ENCODE measurements around the gene TMEM244. TPM values are rescaled to one million over a fixed set of nuclear protein-coding genes. Genes with fewer than 3 reads are reported as not detected.
A peak's percentile ranks its signal among the peaks of the same experiment; 100 is the strongest.

The TMEM244 gene
- total and polyA plus RNA-seq, 9 of the 15 experiments (the other 6 are each of a cell fraction or from before 2014, with no cell fraction given), result not detected

- TF ChIP-seq, protein P1, sequence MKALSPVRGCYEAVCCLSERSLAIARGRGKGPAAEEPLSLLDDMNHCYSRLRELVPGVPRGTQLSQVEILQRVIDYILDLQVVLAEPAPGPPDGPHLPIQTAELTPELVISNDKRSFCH (CRISPR knock-in tag; IDR thresholded peaks at IDR 0.05), result no peak
- TF ChIP-seq, protein P1 (tag; IDR thresholded peaks at IDR 0.05), result no peak
- TF ChIP-seq ZNF165 (CRISPR knock-in tag; IDR thresholded peaks at IDR 0.05; ENCODE audit: borderline replicate concordance) (no peak), FOXA3 (CRISPR knock-in tag; conservative IDR thresholded peaks at IDR 0.05 in 1 of 2, IDR thresholded peaks at IDR 0.05 in 1 of 2) (0 out of 4 replicates have a peak, but pooled peaks of 1 of the 2 experiments have one; percentile 24), HNRNPK (IDR thresholded peaks at IDR 0.05; ENCODE audit: low read depth, low read length, poor library complexity, severe bottlenecking) (no peak), MIER1 (IDR thresholded peaks at IDR 0.05; ENCODE audit: low read depth) (no peak), IRF1 (CRISPR knock-in tag; IDR thresholded peaks at IDR 0.05; ENCODE audit: borderline replicate concordance) (no peak), USF2 (CRISPR knock-in tag; IDR thresholded peaks at IDR 0.05) (no peak), C11orf30 (IDR thresholded peaks at IDR 0.05; ENCODE audit: low read depth) (no peak), MTA3 (IDR thresholded peaks at IDR 0.05; ENCODE audit: borderline replicate concordance) (no peak), ZNF668 (CRISPR knock-in tag; IDR thresholded peaks at IDR 0.05) (no peak), SIN3A (IDR thresholded peaks at IDR 0.05; ENCODE audit: borderline replicate concordance in 2 of 2, control insufficient read depth in 1 of 2, low read depth in 2 of 2, low read length in 2 of 2) (no peak), RBM22 (IDR thresholded peaks at IDR 0.05; ENCODE audit: low read depth, low read length, poor library complexity, severe bottlenecking) (no peak), L3MBTL2 (IDR thresholded peaks at IDR 0.05) (0 out of 2 replicates have a peak, but pooled peaks have one; percentile 1), E2F1 (CRISPR knock-in tag; IDR thresholded peaks at IDR 0.05) (no peak), CXXC5 (CRISPR knock-in tag; IDR thresholded peaks at IDR 0.05) (no peak), ZBTB2 (IDR thresholded peaks at IDR 0.05) (peak; percentile 18; the same call in 1 of the 2 replicates), PTBP1 (IDR thresholded peaks at IDR 0.05; ENCODE audit: low read depth, low read length) (no peak), HNRNPLL (IDR thresholded peaks at IDR 0.05; ENCODE audit: low read depth, low read length, poor library complexity, severe bottlenecking) (no peak), ZKSCAN3 (CRISPR knock-in tag; IDR thresholded peaks at IDR 0.05) (no peak), XRCC3 (IDR thresholded peaks at IDR 0.05) (no peak)
- TF ChIP-seq, protein P2, sequence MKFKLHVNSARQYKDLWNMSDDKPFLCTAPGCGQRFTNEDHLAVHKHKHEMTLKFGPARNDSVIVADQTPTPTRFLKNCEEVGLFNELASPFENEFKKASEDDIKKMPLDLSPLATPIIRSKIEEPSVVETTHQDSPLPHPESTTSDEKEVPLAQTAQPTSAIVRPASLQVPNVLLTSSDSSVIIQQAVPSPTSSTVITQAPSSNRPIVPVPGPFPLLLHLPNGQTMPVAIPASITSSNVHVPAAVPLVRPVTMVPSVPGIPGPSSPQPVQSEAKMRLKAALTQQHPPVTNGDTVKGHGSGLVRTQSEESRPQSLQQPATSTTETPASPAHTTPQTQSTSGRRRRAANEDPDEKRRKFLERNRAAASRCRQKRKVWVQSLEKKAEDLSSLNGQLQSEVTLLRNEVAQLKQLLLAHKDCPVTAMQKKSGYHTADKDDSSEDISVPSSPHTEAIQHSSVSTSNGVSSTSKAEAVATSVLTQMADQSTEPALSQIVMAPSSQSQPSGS (CRISPR knock-in tag; IDR thresholded peaks at IDR 0.05), result no peak
These were observed 7.0 kb downstream of the TMEM244 start (continued) for GRCh38 chr6:129853996-129854711.

Measured in K562 (cell line).